Suppressor macrophage treated with lipopolysaccharide for 4 hours (primary cell): ENCODE measurements around the gene GDF2.

Experiments used
- DNase-seq: peaks from one replicate; pipeline ENCODE4 v3.0.0-alpha.2; 2020

Gene GDF2

GRCh38 chr10:47294057-47294456, 28.2 kb upstream of the GDF2 start:
- no peak for DNase-seq

DNA sequence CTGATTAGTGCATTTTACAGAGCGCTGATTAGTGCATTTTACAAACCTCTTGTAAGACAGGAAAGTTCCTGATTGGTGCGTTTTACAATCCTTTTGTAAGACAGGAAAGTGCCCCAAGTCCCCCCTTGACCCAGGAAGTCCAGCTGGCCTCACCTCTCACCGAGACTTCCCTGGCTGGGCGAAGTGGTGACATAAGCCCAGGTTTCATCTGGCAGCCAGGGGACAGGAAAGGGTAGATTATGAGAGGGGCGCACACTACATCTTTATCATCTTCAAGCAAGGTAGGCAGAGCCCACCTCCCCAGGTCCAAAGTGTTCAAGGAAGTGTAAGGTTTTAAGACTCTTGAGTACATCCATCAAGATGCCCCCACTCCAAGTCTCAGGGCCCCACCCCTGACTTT, 27.8 kb upstream of the GDF2 start:
- no peak for DNase-seq

- DNase-seq: no peak
Measured at GRCh38 chr10:47295411-47295810, 26.8 kb upstream of the GDF2 start.

DNA sequence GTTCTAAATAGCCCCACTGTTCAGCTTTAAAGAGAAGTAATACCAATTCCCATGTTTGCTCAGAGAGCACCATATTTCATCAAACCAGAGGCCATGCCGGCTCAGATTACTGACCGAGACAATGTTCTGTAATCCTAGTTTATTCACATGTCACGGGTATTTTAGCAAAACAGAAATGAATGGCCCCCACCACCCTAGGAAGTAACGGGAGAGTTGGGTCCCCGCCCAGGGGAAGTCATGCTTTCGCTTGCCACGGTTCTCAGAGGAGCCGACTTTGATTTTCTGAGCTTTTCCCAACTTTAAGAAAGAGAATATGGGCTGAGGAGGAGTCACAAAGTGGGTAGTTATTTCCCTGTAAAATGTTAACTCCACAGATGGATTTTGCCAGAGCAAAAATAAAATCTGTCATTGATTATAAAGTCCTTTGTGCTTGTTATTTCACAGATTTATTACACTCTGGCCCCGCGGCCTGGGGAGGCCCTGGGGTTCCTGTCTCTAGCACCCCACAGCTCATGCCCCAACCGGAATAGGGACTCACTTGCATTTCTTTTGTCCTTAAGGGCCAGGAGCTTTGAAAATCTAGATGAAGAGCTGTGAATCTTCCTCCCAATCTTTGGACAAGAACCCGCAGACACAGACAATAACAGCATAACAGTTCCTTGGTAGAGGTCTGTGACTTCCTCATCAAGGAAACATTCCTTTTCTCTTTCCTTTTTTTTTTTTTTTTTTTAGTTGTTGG, 25.9 kb upstream of the GDF2 start:
- peak; percentile 19 for DNase-seq

DNA sequence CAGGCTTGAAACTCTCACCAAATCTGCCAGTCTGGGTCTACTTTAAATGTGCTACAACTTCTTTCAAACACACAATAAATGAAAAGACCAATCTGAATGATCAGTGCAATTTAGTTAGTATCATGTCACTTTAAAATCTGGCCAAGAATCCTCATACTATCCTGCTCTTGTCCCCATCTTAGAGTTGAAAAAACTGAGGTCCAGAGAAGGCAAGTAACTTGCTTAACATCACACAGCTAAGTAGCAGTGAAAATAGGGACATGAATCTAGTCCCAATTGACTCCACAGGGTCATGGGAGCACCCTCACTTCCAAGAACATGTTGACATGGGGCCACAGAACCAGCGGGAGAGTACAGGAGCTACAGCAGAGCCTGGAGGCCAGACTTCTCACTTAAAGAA, 25.3 kb upstream of the GDF2 start:
- no peak for DNase-seq

GRCh38 chr10:47297866-47298540, 24.3 kb upstream of the GDF2 start:
- DNase-seq: no peak

DNA sequence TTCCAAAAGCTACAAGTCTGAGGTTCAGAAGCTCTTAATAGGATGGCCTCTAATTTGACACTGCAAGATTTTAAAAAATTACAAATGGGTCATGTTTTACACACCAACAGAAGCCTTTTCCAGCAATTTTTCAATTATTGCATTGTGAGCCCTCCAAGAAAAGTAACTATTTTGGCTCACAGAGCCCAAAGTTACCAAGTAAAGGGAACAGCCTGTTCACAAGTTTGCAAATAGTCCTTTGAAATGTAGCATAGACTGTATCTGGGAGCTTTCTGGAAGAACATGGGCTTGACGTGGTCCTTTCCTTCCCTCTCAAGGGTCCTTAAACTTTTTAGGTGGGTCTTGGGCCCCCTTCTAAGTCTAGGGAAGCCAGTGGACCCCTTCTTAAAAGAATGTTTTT, 23.5 kb upstream of the GDF2 start:
- DNase-seq: no peak

GRCh38 chr10:47299611-47300428, 22.4 kb upstream of the GDF2 start, which contains the start of gene GDF10:
TSS of gene GDF10 (plus strand) at chr10:47300197. CDS start at chr10:47300652, 455 bp downstream.
- DNase-seq: no peak

DNA sequence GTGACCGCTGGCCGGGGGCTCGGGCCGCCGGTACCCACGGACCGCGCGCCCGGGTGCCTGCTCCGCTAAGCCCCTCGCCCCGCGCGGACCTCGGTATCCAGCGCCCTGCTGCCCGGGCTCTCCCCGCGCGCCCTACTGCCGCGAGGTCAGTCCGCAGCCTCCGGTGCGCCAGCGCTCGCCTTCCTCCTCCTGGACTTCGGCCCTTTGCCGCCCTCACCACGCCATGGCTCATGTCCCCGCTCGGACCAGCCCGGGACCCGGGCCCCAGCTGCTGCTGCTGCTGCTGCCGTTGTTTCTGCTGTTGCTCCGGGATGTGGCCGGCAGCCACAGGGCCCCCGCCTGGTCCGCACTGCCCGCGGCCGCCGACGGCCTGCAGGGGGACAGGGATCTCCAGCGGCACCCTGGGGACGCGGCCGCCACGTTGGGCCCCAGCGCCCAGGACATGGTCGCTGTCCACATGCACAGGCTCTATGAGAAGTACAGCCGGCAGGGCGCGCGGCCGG, 21.8 kb upstream of the GDF2 start:
- no peak for DNase-seq

DNA sequence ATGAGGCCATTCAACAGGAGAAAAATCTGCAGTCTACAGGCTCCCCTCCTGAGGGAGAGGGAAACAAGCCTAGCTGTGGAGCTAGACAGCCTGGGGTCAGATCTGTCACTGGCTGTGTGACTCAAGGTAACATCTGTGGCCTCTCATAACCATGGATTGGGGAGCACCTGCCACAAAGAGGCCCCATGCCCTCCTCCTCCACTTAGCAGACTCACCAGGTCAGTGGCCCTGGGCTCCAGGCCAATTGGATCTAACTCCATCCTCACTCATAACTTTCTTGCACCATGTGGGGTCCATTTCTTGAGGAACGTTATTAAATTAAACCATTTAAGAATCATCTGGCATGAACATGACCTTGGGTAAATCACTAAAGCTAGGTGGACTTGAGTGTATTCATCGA, 20.4 kb upstream of the GDF2 start:
- no peak for DNase-seq

GRCh38 chr10:47303105-47303504, 19.1 kb upstream of the GDF2 start:
- no peak for DNase-seq

DNA sequence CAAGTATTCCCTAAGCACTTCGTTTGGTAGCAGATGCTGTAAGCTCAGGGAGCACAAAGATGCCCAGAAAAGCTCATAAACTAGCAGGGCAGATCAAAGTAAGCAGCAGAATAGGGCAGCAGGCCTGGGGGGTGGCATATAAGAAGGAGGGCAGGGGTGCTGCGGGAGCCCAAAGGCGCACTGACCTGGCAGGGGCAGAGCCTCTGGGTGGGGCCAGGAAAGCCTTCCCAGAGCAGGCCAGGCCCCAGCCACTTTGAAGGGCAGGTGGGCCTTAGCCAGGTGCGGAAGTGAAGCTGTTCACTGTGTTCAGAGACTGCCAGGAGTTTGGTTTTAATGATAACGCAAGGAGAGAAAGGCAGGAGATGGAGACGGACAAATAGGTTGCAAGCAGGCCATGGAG, 18.4 kb upstream of the GDF2 start:
- DNase-seq: no peak

DNA sequence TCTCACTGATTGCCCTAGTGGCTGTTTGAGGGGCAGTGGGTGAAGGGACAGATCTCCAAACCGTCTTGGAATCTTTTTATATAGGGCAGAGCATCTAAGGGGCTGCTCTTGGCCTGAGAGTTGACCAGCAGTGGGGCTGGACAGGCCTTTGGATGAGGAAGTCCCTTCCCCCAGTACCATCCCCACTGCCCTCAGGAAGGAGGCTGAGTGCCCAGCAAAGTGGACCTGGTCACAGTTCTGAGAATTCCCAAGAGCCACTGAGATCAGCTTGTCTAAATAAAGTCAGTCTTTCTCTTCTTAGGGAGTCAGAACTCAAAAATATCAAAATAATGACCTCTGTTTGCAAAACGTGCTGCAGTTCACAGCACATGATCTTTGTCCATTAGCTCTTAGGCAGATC, 16.7 kb upstream of the GDF2 start:
- DNase-seq: no peak

GRCh38 chr10:47306387-47307210, 15.7 kb upstream of the GDF2 start:
- DNase-seq: no peak

GRCh38 chr10:47307381-47307780, 14.9 kb upstream of the GDF2 start:
- DNase-seq: no peak

- no peak for DNase-seq
Measured at GRCh38 chr10:47308775-47309174, 13.5 kb upstream of the GDF2 start.

- DNase-seq: peak; percentile 7
Measured at GRCh38 chr10:47309408-47310089, 12.7 kb upstream of the GDF2 start.

DNA sequence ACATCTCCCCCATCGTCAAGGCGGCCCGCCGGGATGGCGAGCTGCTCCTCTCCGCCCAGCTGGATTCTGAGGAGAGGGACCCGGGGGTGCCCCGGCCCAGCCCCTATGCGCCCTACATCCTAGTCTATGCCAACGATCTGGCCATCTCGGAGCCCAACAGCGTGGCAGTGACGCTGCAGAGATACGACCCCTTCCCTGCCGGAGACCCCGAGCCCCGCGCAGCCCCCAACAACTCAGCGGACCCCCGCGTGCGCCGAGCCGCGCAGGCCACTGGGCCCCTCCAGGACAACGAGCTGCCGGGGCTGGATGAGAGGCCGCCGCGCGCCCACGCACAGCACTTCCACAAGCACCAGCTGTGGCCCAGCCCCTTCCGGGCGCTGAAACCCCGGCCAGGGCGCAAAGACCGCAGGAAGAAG, 12.2 kb upstream of the GDF2 start:
- no peak for DNase-seq

DNA sequence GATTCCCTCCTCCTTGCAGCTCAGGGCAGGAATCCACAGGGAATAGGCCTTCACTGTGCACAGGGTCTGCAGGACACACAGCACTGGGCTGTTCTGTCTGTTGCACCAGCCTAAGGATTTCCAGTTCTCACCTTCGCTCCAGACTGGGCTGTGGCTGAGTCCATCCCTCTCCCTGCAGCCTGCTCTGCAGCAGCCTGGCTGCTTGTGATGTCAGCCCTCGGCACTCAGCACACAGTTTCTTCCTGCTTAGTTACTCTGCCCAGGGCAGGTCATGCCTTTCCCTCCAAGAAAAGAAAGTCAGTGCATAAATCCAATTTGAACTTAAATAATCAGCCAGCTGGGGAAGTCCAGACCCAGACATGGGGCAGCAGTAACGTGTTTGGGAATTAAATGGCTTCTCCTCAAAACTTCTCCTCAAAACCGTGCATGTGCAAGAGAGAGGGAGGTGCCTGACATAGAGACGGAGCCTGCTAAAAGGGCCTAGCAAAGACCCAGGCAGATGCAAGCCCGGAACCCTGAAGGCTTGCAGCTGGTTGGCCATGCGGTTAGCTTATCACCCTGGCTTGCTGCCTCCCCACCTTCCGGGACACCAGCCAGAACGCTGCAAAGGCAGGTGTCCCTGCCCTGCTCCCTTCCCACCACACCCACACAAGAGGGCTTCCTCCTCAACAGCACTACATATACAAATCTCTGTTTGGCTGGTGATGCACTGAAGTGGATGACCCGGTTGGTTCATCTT, 10.9 kb upstream of the GDF2 start:
- no peak for DNase-seq

GRCh38 chr10:47311932-47312662, 10.2 kb upstream of the GDF2 start:
- peak; percentile 90 for DNase-seq

DNA sequence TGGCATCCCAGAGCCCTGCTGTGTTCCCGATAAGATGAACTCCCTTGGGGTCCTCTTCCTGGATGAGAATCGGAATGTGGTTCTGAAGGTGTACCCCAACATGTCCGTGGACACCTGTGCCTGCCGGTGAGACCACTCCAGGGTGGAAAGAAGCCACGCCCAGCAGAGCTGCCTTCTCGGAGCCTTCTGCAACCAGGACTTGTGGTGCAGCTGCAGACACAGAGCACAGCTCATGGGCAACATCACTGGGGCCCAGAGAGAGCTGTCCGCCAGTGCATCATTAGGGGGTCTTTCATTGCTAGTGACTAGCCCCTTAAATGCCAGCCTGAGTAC, 9.6 kb upstream of the GDF2 start:
- no peak for DNase-seq
